A673 (cell line): Measurements from ENCODE around the gene FBXO42.

ENCODE experiments used
- CTCF ChIP-seq: fragments of 300-800, 200-600 bp; sonication (generic); conservative IDR thresholded peaks from 2 replicates; pipeline ENCODE4 v1.5.1; 2017; ENCODE audit warnings: low read depth, mild to moderate bottlenecking, antibody characterized with exemption, low read length, moderate library complexity, mixed read lengths
- EZH2 ChIP-seq: fragments of 200-600 bp; sonication (generic); IDR thresholded peaks from 2 replicates; pipeline ENCODE4 v1.6.1; 2017; ENCODE audit warnings: borderline replicate concordance, low read depth, mild to moderate bottlenecking, mixed read lengths, antibody characterized with exemption, low read length; ENCODE audit not compliant: poor library complexity, severe bottlenecking

- TF ChIP-seq CTCF (no peak), EZH2 (no peak)
These were observed 136.2 kb downstream of the FBXO42 start for GRCh38 chr1:16215882-16216753.
